Activated CD8-positive, alpha-beta memory T cell treated with anti-CD3 and anti-CD28 coated beads, Interleukin-2, amount 50 U/mL, for 4 hours (primary cell): Measurements from ENCODE around the gene BUB3.

ENCODE experiments used
- DNase-seq: peaks from one replicate; pipeline ENCODE4 v3.0.0-alpha.2; 2020

The BUB3 gene

DNA sequence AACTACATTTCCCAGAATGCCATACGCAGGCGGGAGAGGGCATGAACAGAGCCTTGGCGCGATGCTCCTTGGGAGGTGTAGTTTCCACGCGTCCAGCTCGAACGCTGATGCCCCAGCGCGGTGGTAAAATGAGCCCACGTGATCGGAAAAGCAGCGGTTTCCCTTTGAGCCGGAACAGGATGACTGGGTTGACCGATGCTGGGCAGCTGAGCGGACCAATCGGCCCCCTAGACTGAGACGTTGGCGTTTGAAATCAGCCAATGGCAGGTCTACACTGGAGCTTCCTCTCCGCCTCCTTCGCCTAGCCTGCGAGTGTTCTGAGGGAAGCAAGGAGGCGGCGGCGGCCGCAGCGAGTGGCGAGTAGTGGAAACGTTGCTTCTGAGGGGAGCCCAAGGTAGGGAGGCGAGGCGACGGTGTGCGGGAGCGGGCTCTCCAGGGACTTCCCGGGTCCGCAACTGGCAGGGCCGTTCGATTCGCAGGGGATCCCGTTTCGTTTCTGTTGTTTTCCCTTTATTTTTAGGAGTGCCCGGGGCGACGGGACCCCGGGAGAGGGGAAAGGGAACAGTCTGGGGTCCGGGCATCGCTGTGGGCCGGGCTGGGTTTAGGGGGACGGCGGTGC is at the start of gene BUB3:
TSS of gene BUB3 (plus strand) at position 311 of the 619 bp plus-strand sequence. CDS start 516 bp downstream, outside the sequence.
- DNase-seq: peak; percentile 92

GRCh38 chr10:123109466-123109865 is 44.7 kb upstream of the BUB3 start:
- DNase-seq: no peak

DNA sequence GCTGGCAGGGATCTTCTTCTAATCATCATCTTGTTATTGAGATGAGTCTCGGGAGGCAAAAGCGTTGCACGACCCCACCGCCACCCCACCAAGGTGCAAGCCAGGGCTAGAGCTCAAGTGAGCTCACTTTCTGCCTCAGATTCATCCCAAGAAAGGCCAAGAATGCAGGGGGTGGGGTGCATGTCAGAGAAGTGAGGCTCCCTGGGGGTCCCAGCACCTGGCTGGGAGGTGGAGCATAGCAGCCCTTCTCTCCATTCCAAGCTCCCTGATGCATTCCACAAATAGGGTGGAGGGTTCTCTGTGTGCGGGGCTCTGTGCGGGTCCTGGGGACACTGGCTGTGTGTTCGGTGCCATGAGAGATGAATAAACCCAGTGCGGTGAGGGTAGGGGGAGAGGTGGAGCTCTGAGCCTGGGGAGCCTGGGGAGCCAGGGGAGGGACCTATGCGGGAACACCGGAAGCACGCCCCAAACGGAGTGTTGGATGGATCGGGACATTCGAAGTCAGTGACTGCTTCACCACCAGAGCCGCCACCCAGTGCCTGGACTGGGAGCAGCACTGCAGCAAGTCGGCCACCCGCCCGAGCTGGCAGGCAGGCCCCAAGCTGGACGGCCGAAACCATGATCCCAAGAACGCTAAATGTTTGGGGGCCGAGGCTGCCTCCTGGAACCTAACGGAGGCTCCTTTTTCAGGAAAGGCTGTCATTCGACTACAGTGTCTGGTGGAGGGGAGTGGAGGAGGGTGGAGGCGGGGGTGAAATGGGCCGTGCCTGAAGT is 36.4 kb upstream of the BUB3 start:
- DNase-seq: no peak

GRCh38 chr10:123119081-123119480 is 35.1 kb upstream of the BUB3 start:
- DNase-seq: no peak

DNA sequence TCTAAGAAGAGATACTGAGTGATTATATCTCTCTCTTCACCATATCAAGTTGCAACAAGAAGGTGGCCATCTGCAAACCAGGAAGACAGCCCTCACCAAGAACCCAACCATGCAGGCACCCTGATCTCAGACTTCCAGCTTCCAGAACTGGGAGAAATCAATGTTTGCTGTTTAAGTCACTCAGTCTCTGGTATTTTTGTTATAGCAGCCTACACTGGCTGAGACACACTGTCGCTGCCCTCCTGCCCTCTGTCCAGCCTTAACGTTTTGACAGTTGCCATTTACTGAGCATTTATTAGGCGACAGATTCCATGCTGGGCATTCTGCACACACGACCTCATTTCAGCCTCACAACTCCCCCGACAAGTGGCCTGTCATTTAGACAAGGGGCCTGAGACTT is 28.0 kb upstream of the BUB3 start:
- DNase-seq: no peak

- DNase-seq: no peak
These were observed 24.5 kb upstream of the BUB3 start for GRCh38 chr10:123129618-123130271.

DNA sequence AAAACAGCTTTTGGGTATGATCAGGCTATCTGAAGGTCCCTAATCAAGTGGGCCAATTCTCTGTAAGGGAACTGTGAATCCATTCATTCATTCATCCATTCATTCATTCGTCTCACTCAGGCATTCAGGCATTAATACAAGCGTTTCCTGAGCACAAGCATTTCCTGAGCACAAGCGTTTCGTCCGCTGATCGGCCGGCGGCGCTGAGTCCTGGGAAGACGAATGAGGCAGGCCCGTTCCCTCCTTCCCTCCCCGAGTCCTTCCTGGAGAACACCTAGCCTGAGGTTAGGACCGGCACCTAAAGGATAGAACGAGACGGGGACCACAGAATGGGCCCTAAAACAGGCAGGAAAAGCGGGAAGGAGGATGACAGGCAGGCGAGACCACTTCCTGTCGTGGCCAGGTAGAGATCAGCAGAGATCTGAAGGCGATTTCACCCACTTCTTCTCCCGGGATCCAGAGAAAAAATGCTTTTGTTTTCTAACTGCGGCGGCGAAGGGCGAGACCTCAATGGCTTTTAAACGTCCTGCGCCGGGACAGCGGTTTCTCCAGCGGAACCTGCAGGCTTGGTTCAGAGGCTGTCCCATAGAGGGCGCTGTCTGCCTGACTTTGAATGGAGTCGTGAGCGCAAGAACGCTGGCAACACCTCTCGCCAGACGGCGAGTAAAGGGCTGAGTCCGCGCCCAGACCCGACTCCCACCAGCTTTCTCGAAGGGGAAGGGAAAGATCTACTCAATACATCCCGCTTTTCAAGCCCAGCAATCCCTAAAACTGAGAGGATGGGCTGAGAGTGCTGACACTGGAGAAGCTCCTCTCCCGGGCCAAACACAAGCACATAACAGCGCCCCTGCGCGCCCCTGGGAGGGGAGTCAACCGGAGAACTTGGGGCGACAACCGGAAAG is 21.4 kb upstream of the BUB3 start:
- DNase-seq: peak; percentile 88

GRCh38 chr10:123133541-123134342 is 20.5 kb upstream of the BUB3 start:
- no peak for DNase-seq

DNA sequence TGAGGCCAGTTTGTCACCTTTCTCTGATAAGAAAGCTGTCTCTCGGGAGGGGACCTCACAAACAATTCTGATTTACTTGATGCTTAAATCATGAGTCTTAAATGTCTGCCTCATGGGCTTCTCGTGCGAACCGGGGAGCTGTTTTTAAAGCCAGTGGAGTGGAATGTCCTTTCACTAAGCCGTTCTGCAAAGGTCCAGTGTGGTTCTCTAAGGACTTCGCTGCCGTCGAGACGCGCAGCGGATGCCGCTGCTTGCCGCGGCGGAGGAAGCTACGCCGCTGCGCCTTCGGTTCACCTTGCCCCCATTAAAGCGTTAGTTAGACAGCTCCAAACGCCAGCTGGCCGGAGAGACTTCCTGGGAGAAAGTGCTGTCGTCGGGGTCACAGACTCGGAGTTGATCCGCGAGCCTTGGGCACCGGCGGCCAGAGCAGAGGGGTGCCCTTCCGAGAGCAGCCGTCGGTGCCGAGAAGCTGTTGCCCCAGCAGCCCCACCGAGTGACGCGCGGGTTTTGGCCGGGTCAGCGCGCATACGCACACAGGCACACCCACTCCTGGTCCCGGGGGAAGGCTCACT is 19.8 kb upstream of the BUB3 start:
- DNase-seq: no peak

GRCh38 chr10:123134915-123135414 is 19.2 kb upstream of the BUB3 start:
- DNase-seq: no peak

DNA sequence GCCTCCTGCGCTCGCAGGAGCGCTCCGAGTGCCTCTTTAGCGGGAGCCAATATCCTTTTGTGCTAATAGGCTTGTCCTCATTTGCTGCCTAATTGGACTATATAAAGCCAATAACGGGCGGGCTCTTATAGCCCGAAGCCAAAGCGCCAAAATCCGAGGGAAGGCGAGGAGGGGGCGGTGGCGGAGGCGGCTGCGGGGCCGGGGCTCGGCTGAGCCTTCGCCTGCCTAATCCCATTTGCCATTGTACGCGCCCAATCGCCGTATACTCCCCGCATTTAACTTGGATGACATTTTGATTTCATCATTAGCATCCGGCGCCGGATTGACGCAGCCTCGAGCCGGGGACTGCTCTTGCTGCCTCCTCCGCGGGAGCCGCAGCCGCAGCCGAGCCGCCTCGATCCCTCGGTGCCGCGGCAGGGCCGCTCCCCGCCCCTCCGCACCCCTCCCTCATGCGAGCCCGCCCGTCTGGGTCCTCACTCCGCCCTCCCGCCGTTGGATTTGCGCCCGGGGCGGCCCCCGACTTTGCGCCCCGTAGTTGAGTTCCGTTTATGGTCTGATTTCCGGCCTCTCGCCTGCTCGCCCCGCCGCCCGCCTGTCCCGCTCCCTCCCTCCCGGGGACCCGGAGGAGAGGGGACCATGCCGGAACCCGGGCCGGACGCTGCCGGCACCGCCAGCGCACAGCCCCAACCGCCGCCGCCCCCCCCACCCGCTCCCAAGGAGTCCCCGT is 18.6 kb upstream of the BUB3 start, which contains the start of gene HMX3:
TSS of gene HMX3 (plus strand) at position 556 of the 727 bp plus-strand sequence. CDS start at position 637, 81 bp downstream.
- DNase-seq: peak; percentile 43

GRCh38 chr10:123136221-123136805 is 17.9 kb upstream of the BUB3 start:
- DNase-seq: no peak

DNA sequence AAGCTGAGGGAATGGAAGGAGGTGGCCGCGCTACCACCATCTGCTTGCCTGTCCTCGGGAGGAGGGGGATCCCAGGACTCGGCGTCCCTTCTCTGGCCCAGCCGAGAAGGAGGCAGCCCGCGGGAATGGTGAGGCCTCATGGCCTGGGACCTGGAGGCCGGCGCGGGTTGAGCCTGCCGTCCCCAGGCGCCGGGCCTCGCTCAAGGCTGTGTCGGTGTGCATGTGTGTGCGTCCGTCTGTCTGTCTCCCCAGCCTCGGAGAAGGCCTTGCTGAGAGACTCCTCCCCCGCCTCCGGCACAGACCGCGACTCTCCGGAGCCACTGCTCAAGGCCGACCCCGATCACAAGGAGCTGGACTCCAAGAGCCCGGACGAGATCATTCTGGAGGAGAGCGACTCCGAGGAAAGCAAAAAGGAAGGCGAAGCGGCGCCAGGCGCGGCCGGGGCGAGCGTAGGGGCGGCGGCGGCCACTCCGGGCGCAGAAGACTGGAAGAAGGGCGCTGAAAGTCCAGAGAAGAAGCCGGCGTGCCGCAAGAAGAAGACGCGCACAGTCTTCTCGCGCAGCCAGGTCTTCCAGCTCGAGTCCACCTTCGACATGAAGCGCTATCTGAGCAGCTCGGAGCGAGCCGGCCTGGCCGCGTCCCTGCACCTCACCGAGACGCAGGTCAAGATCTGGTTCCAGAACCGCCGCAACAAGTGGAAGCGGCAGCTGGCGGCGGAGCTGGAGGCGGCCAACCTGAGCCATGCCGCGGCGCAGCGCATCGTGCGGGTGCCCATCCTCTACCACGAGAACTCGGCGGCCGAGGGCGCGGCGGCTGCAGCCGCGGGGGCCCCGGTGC is 17.2 kb upstream of the BUB3 start:
- no peak for DNase-seq

GRCh38 chr10:123139165-123139520 is 15.1 kb upstream of the BUB3 start:
- DNase-seq: no peak

GRCh38 chr10:123139521-123140163 is 14.6 kb upstream of the BUB3 start:
- no peak for DNase-seq

GRCh38 chr10:123140164-123140982 is 13.8 kb upstream of the BUB3 start:
- no peak for DNase-seq

GRCh38 chr10:123140983-123141390 is 13.2 kb upstream of the BUB3 start:
- DNase-seq: no peak
